ENCODE measurements around the gene SORBS2.

SORBS2 gene

DNA sequence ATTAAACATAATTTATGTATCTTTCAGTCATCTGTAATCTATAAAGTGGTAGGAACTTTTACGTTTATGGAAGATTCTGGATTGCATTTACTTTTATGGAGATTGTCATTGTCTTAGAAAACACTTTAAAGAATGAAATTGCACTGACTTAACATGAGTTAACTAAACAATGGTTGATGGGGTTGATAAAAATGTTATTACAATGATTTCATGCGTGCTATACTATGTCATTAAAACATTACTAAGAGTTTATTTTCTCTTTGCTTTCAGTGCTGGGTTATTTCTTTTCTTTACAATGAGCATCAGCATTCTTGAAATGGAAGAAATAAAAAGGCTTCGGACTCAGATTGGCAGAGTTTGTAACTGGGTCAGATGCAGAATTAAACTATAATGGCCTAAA lies 209.6 kb downstream of the SORBS2 start:
- no peak overlapping the region for H3K27ac ChIP-seq
- no peak for TF ChIP-seq ZFX (IDR thresholded peaks at IDR 0.05; ENCODE audit: borderline replicate concordance)
- TF ChIP-seq, protein P1, sequence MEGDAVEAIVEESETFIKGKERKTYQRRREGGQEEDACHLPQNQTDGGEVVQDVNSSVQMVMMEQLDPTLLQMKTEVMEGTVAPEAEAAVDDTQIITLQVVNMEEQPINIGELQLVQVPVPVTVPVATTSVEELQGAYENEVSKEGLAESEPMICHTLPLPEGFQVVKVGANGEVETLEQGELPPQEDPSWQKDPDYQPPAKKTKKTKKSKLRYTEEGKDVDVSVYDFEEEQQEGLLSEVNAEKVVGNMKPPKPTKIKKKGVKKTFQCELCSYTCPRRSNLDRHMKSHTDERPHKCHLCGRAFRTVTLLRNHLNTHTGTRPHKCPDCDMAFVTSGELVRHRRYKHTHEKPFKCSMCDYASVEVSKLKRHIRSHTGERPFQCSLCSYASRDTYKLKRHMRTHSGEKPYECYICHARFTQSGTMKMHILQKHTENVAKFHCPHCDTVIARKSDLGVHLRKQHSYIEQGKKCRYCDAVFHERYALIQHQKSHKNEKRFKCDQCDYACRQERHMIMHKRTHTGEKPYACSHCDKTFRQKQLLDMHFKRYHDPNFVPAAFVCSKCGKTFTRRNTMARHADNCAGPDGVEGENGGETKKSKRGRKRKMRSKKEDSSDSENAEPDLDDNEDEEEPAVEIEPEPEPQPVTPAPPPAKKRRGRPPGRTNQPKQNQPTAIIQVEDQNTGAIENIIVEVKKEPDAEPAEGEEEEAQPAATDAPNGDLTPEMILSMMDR (IDR thresholded peaks at IDR 0.05) = no peak

DNA sequence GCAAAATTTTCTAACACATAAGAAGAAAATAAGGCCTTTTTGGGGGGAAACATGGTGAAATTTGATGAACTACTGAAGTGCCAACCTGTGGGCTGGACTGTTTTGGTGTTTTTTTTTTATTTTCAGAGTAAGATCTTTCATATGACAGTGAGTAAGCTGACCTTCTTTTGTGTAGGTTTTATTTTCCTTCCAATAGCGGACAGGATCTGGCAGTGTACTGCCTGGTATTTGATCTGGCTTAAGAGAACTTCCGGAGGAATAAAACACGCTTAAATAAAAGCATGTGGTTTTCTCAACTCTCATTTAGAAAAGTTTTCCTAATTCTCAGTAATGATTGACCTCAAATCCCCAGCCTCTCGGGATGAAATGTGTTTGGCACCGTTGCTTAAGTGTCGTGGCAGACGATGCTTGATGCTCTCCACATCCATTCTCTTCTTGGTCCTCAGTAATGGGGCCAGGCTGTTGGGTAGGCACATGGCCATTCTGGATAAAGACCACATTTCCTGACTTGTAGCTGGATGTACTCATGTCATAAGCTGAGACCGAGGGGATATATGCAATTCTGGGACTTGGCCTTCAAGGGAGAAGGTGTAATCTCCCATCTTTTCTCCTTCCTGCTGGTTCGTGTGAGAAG lies 211.1 kb downstream of the SORBS2 start:
- no peak overlapping the region for H3K27ac ChIP-seq
- TF ChIP-seq ZFX (IDR thresholded peaks at IDR 0.05; ENCODE audit: borderline replicate concordance) = no peak
- TF ChIP-seq, protein P1 (IDR thresholded peaks at IDR 0.05) = no peak

DNA sequence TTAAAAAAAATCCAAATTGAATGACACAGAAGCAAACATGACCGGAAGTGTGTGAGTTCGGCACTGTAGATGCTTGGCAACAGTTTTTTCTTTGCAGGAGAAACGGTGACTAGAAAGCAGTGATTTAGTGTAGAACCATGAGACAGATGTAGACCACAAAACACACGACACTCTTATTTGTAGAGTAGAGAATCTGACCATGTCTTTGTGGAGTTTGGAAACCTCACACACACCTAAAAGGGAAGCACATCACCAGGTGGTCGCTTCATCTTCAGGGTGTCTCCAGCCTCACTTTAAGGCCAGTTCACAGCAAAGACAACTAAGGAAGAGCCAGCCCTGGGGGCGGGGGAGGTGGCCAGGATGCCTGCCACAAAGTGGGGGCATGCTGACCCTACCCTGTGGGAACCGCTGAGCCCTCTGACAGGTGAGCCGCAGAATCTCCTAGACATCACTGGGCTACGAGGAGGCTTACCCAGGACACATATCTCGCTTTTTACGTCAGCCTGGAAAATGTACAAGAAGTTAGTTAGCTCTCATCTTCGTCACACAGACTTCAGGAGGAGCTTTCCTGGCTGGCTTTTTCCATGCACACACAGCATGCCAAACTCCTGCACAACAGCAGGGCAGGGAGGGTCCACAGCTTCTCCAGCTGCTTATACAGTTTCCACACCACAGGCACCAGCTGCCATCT lies 212.3 kb downstream of the SORBS2 start:
- TF ChIP-seq, protein P1 (IDR thresholded peaks at IDR 0.05) = no peak
- TF ChIP-seq ZFX (IDR thresholded peaks at IDR 0.05; ENCODE audit: borderline replicate concordance) = no peak
- H3K27ac ChIP-seq = no peak overlapping the region

DNA sequence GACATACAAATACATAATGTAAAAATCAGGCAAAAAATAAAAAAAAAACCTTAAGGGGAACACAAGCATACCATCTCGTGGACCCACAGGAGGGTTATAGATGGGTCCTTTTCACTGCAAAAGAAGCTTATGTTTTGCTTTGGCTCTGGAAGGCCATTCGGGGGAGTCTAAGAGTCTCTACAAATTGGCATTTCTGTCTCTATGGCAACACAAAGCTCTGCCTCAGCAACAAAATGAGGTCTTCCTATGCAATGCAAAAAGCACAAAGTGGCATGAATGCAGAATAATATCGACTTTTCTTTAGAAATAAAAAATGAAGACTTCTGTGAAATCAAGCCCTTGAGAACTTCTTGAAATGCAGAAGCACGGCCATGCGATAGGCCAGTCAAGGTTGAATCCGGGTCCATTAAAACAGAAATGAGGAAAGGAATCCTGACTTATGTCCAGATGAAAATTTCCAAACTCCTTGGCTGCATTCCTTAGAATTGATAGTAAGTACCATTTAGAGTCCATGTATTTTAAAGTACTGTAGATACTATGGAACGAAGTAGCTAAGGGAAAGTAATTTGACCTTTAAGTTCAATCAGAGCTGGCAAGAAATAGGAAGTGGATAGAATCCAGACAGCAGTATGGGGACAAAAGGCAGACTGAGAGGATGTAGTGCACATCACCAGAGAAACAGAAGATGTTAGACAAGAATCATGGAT lies 213.0 kb downstream of the SORBS2 start:
- TF ChIP-seq, protein P1 (IDR thresholded peaks at IDR 0.05) = no peak
- no peak for TF ChIP-seq ZFX (IDR thresholded peaks at IDR 0.05; ENCODE audit: borderline replicate concordance)
- no peak overlapping the region for H3K27ac ChIP-seq

DNA sequence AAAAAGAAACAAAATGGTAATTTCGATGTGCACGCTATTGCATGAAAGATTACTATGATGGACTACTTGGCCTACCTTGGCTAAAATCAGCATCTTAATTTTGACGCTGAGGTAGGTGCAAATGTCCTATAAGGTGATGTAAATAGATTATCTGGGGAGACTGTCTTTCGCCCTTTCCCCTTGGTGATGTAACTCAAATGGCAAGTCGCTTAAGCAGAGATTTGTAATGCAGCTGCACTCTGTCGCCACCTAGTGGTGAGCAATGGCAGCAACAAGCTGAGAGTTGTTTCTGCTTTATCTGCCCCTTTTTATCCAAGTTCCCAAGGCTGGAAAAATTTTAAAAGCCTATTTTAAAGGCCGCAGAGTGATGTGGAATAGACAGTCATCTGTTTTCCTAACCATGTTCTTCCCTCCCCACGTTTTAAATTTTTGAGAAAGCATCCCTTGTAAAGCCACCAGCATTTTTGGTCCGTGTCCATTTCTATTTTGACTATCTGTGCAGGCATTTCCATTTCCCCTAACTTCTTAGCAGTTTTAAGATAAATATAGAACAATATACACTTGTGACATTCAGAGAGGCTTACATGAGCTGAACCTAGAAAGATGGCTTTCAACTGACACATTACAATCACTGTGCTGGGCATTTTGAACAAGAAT lies 214.3 kb downstream of the SORBS2 start:
- TF ChIP-seq, protein P1 (IDR thresholded peaks at IDR 0.05) = peak; percentile 99
- no peak for TF ChIP-seq ZFX (IDR thresholded peaks at IDR 0.05; ENCODE audit: borderline replicate concordance)
- H3K27ac ChIP-seq = no peak overlapping the region

DNA sequence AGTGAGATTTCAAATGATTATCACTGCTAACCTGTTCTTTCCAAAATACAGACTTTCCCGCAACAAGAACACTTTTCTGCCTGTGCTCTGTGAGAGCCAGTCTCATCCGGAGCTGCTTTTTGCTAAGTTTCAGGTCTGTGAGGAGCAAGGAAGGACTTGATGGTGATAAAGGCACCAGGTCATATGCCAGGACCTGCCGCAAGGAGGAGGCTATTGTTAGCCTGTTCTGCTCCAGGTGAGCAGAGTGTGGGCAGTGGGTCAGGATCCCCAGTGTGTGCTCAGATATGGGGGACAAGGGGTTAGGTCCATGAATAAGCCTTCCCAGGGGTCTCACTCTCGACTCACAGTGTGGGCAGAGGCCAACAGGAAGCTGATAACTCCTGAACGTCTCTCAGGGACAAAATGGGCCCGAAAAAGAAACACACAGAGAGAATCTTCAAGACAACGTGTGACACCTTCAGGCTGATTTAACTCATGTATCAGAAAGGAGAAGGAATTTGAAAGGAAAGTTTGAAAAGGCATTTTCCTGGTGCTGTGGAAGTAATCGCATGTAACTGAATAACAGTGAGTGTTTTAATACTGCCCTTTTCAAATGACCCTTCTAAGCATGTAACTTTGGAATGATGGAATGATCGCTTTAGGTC lies 219.0 kb downstream of the SORBS2 start:
- no peak overlapping the region for H3K27ac ChIP-seq
- TF ChIP-seq, protein P1 (IDR thresholded peaks at IDR 0.05) = no peak
- no peak for TF ChIP-seq ZFX (IDR thresholded peaks at IDR 0.05; ENCODE audit: borderline replicate concordance)
